ENCODE data around the gene UBASH3A. TPM values are rescaled to one million over a fixed set of nuclear protein-coding genes. Genes with fewer than 3 reads are reported as not detected.
"Not testable (repeated sequence)": the region's sequence is repeated elsewhere in the genome, so short reads cannot be mapped to it uniquely, and the experiment has no call there.

UBASH3A gene
- total and polyA plus RNA-seq, 2 donors (not counting 1 experiment from before 2014, with no cell fraction given), result not detected

DNA sequence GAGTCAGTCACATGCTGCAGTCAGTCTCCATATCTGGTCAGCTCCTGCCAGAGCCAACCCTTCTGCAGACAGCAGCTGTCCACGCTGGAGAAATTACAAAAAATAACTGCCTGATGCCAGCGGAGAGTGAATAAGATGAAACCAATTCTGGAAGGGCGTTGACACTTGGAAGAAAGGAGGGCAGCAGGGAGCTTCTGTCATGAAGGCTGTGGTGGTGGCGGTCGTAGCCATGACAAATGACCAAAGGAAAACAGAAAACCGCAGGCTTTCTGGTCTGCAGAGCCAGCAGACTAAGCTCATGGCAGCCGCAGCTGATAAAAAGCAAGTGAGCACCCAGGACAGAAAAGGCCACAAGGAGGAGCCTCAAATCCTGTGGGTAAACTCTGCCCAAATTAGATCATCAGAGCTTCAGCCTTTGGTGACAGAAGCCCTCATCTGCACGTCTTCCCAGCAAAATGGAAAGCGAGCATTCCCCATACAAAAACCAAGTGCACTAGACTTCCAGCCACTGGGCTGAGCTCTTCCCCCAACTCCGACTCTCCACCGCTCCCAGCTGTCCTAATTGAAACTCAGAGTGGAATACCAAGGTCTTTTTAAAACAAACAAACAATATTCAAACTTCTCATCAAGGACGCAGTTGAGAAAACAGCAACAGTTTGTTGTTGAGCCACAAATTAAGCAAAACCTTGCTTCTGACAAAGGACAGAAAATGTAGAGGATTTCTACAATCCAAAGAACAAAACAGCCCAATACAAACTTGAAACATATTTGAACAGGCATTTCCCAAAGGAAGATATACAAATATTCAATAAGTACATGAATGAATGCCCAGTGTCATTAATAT lies 63.7 kb downstream of the UBASH3A start:
- Histone ChIP-seq H3K36me3 (ENCODE audit: control insufficient read depth, insufficient read depth, low read length) (no peaks in the 10 kb centered on the region), H3K4me3 (replicated peaks in 1 of 4; ENCODE audit: control extremely low read depth in 1 of 4, insufficient read depth in 1 of 4, low read depth in 3 of 4, low read length in 4 of 4) (no peak overlapping the region), H3K4me1 (ENCODE audit: control insufficient read depth, extremely low read depth, insufficient read depth, low read length) (no peaks in the 10 kb centered on the region), H3K9me3 (ENCODE audit: control insufficient read depth, insufficient read depth, low read depth, low read length) (no peaks in the 10 kb centered on the region), H3K4me2 (ENCODE audit: extremely low read depth, insufficient read depth, low read length) (no peak overlapping the region), H4K20me1 (ENCODE audit: control insufficient read depth, extremely low read depth, insufficient read depth, low read length) (no peaks in the 10 kb centered on the region), H2AFZ (ENCODE audit: low read length) (no peak overlapping the region), H3K27me3 (ENCODE audit: control insufficient read depth, insufficient read depth, low read length) (no peaks in the 10 kb centered on the region), H3K27ac (ENCODE audit: insufficient read depth, low read length) (no peak overlapping the region), H3K79me2 (ENCODE audit: control insufficient read depth, insufficient read depth, low read length) (no peaks in the 10 kb centered on the region), H3K9ac (ENCODE audit: insufficient read depth, low read length) (no peak overlapping the region)
- TF ChIP-seq, protein P1, sequence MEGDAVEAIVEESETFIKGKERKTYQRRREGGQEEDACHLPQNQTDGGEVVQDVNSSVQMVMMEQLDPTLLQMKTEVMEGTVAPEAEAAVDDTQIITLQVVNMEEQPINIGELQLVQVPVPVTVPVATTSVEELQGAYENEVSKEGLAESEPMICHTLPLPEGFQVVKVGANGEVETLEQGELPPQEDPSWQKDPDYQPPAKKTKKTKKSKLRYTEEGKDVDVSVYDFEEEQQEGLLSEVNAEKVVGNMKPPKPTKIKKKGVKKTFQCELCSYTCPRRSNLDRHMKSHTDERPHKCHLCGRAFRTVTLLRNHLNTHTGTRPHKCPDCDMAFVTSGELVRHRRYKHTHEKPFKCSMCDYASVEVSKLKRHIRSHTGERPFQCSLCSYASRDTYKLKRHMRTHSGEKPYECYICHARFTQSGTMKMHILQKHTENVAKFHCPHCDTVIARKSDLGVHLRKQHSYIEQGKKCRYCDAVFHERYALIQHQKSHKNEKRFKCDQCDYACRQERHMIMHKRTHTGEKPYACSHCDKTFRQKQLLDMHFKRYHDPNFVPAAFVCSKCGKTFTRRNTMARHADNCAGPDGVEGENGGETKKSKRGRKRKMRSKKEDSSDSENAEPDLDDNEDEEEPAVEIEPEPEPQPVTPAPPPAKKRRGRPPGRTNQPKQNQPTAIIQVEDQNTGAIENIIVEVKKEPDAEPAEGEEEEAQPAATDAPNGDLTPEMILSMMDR (conservative IDR thresholded peaks at IDR 0.05 in 1 of 2, IDR thresholded peaks at IDR 0.05 in 1 of 2; ENCODE audit: low read depth in 1 of 2, low read length in 2 of 2), result peak; percentile 17 to 25
- no peak for TF ChIP-seq EZH2 (IDR thresholded peaks at IDR 0.05; ENCODE audit: low read length, missing control alignments)
- DNase-seq (ENCODE audit: low read depth in 2 of 2), result peak; percentile 32 to 52

DNA sequence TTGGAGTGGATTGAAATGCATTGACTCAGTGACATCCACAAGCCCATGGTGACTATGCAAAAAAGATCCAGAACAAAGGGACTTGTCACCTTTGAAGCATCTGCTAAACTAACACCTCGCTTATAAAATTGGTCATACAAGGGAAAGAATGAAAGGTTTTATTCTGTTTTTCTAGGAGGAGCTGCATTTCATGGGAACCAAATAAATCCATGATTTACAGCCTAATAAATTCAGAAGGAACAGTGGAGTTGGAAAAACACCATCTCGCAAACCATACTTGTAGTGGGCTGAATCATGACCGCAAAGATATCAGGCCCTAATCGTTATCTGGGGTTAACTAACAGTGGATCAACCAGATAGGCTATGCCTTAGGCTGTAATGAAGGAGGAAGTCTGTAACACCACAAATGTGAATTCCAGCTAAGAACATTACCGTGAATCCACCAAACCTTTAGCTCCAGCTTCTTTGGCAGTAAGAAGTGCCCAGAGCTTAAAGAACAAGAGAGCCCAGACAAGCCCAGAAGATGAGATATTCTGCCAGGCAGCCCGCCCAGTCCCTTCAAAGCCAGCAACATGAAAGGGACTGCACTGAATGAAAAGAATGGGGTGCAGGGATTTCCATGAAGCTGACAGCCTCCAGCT lies 64.9 kb downstream of the UBASH3A start:
- peak in 1 of 2 donors; percentile 8 for DNase-seq (ENCODE audit: low read depth in 2 of 2)
- no peak overlapping the region for H3K4me2 ChIP-seq (ENCODE audit: extremely low read depth, insufficient read depth, low read length)

DNA sequence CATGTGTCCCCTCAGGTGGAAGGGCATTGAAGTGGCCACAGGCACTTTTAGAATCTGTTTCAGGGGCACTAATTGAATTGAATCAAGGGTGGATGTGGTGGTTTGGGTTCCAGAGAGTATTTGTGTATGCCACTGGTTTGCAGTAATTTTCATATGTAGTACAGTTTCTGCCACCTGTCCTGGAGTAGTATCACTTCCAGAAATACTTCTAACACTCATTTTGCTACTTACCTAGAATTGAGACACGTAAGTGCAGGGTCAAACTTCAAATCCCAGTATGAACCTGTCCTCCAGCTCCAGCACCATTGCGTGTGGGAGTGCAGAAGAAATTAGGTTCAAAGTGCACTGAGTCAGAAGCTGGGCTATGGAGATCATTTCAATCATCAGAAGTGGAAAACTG lies 65.6 kb downstream of the UBASH3A start:
- no peaks in the 10 kb centered on the region for H3K79me2 ChIP-seq (ENCODE audit: control insufficient read depth, insufficient read depth, low read length)
- H3K27ac ChIP-seq (ENCODE audit: insufficient read depth, low read length), result no peak overlapping the region
- H3K36me3 ChIP-seq (ENCODE audit: control insufficient read depth, insufficient read depth, low read length), result no peaks in the 10 kb centered on the region
- H3K4me2 ChIP-seq (ENCODE audit: extremely low read depth, insufficient read depth, low read length), result no peak overlapping the region
- H3K4me1 ChIP-seq (ENCODE audit: control insufficient read depth, extremely low read depth, insufficient read depth, low read length), result no peaks in the 10 kb centered on the region
- no peaks in the 10 kb centered on the region for H3K9me3 ChIP-seq (ENCODE audit: control insufficient read depth, insufficient read depth, low read depth, low read length)
- no peak overlapping the region for H3K4me3 ChIP-seq (replicated peaks in 1 of 4; ENCODE audit: control extremely low read depth in 1 of 4, insufficient read depth in 1 of 4, low read depth in 3 of 4, low read length in 4 of 4)
- H4K20me1 ChIP-seq (ENCODE audit: control insufficient read depth, extremely low read depth, insufficient read depth, low read length), result no peaks in the 10 kb centered on the region
- TF ChIP-seq EZH2 (IDR thresholded peaks at IDR 0.05; ENCODE audit: low read length, missing control alignments), result no peak
- TF ChIP-seq, protein P1 (conservative IDR thresholded peaks at IDR 0.05 in 1 of 2, IDR thresholded peaks at IDR 0.05 in 1 of 2; ENCODE audit: low read depth in 1 of 2, low read length in 2 of 2), result no peak
- DNase-seq (ENCODE audit: low read depth in 2 of 2), result no peak
- no peak overlapping the region for H2AFZ ChIP-seq (ENCODE audit: low read length)
- no peaks in the 10 kb centered on the region for H3K27me3 ChIP-seq (ENCODE audit: control insufficient read depth, insufficient read depth, low read length)
- no peak overlapping the region for H3K9ac ChIP-seq (ENCODE audit: insufficient read depth, low read length)

More for the DNA sequence above, 64.9 kb downstream of the UBASH3A start:
- H3K9me3 ChIP-seq (ENCODE audit: control insufficient read depth, insufficient read depth, low read depth, low read length), result no peaks in the 10 kb centered on the region
- H3K27me3 ChIP-seq (ENCODE audit: control insufficient read depth, insufficient read depth, low read length), result no peaks in the 10 kb centered on the region
- H3K36me3 ChIP-seq (ENCODE audit: control insufficient read depth, insufficient read depth, low read length), result no peaks in the 10 kb centered on the region
- no peaks in the 10 kb centered on the region for H4K20me1 ChIP-seq (ENCODE audit: control insufficient read depth, extremely low read depth, insufficient read depth, low read length)
- no peaks in the 10 kb centered on the region for H3K4me1 ChIP-seq (ENCODE audit: control insufficient read depth, extremely low read depth, insufficient read depth, low read length)
- no peak overlapping the region for H3K4me3 ChIP-seq (replicated peaks in 1 of 4; ENCODE audit: control extremely low read depth in 1 of 4, insufficient read depth in 1 of 4, low read depth in 3 of 4, low read length in 4 of 4)
- H3K9ac ChIP-seq (ENCODE audit: insufficient read depth, low read length), result no peak overlapping the region
- H2AFZ ChIP-seq (ENCODE audit: low read length), result no peak overlapping the region
- TF ChIP-seq, protein P1 (conservative IDR thresholded peaks at IDR 0.05 in 1 of 2, IDR thresholded peaks at IDR 0.05 in 1 of 2; ENCODE audit: low read depth in 1 of 2, low read length in 2 of 2), result no peak
- no peak for TF ChIP-seq EZH2 (IDR thresholded peaks at IDR 0.05; ENCODE audit: low read length, missing control alignments)
- H3K79me2 ChIP-seq (ENCODE audit: control insufficient read depth, insufficient read depth, low read length), result no peaks in the 10 kb centered on the region
- no peak overlapping the region for H3K27ac ChIP-seq (ENCODE audit: insufficient read depth, low read length)

DNA sequence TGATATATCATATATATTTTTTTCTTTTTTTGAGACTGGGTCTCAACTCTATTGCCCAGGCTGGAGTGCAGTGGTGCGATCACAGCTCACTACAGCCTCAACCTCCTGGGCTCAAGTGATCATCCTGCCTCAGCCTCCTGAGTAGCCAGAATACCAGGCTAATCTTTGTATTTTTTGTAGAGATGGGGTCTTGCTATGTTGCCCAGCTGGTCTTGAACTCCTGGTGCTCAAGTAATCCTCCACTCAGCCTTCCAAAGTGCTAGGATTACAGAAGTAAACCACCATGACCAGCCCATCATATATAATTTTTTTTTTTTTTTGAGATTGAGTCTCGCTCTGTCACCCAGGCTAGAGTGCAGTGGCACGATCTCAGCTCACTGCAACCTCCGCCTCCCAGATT lies 66.0 kb downstream of the UBASH3A start:
- not testable (repeated sequence) for H3K79me2 ChIP-seq (ENCODE audit: control insufficient read depth, insufficient read depth, low read length); H3K4me1 ChIP-seq (ENCODE audit: control insufficient read depth, extremely low read depth, insufficient read depth, low read length); DNase-seq (ENCODE audit: low read depth in 2 of 2); H3K27ac ChIP-seq (ENCODE audit: insufficient read depth, low read length); H2AFZ ChIP-seq (ENCODE audit: low read length); H3K9ac ChIP-seq (ENCODE audit: insufficient read depth, low read length); H3K36me3 ChIP-seq (ENCODE audit: control insufficient read depth, insufficient read depth, low read length); H3K27me3 ChIP-seq (ENCODE audit: control insufficient read depth, insufficient read depth, low read length); H3K4me2 ChIP-seq (ENCODE audit: extremely low read depth, insufficient read depth, low read length); H4K20me1 ChIP-seq (ENCODE audit: control insufficient read depth, extremely low read depth, insufficient read depth, low read length); H3K9me3 ChIP-seq (ENCODE audit: control insufficient read depth, insufficient read depth, low read depth, low read length); H3K4me3 ChIP-seq (replicated peaks in 1 of 4; ENCODE audit: control extremely low read depth in 1 of 4, insufficient read depth in 1 of 4, low read depth in 3 of 4, low read length in 4 of 4)
